ENCODE measurements around the gene RREB1. TPM values are rescaled to one million over a fixed set of nuclear protein-coding genes. Genes with fewer than 3 reads are reported as not detected.

The RREB1 gene
- total RNA-seq, 1 experiment from 2014 or later: 35.8 TPM

GRCh38 chr6:7200598-7201443 lies 93.1 kb downstream of the RREB1 start:
- Histone ChIP-seq H4K20me1 (ENCODE audit: control insufficient read depth, insufficient read depth, insufficient read length) (no peaks in the 10 kb centered on the region), H3K14ac (ENCODE audit: insufficient read depth, low read length) (no peak overlapping the region), H2AK5ac (ENCODE audit: insufficient read length, low read length) (no peak overlapping the region), H3T11ph (ENCODE audit: low read length) (no peak overlapping the region), H3K23me2 (ENCODE audit: insufficient read length, low read depth, low read length, poor library complexity, severe bottlenecking) (no peaks in the 10 kb centered on the region), H4K5ac (ENCODE audit: insufficient read length, low read depth, low read length) (no peak overlapping the region), H3K4ac (ENCODE audit: low read depth, low read length) (no peak overlapping the region), H3K56ac (ENCODE audit: insufficient read length, low read depth, low read length) (no peak overlapping the region), H3K4me2 (ENCODE audit: insufficient read depth, insufficient read length, low read length) (no peak overlapping the region), H4K8ac (replicated peaks; ENCODE audit: insufficient read length, low read depth, low read length) (no peak overlapping the region), H3K79me2 (ENCODE audit: insufficient read depth, low read length) (no peaks in the 10 kb centered on the region), H3K9me3 (ENCODE audit: control insufficient read depth, low read depth, low read length) (no peaks in the 10 kb centered on the region), H3K27ac (ENCODE audit: insufficient read length, low read depth, low read length) (no peak overlapping the region), H3K18ac (ENCODE audit: insufficient read length, low read depth, low read length) (no peak overlapping the region), H2BK5ac (ENCODE audit: insufficient read length, low read length) (no peak overlapping the region), H3K79me1 (ENCODE audit: insufficient read depth, low read depth, low read length, poor library complexity, severe bottlenecking) (no peaks in the 10 kb centered on the region), H4K91ac (ENCODE audit: insufficient read length, low read depth, low read length) (no peak overlapping the region), H2AFZ (ENCODE audit: low read length) (no peak overlapping the region), H2BK120ac (ENCODE audit: low read depth, low read length, poor library complexity, severe bottlenecking) (no peak overlapping the region), H2BK15ac (ENCODE audit: low read depth, low read length) (no peak overlapping the region), H3K4me1 (ENCODE audit: insufficient read depth, low read length) (no peaks in the 10 kb centered on the region), H3K9ac (ENCODE audit: extremely low read depth, insufficient read length, low read length) (no peak overlapping the region), H3K23ac (ENCODE audit: insufficient read length, low read depth, low read length) (no peak overlapping the region), H2BK12ac (ENCODE audit: insufficient read length, low read depth, low read length) (no peak overlapping the region), H3K27me3 (ENCODE audit: insufficient read depth, low read length) (no peaks in the 10 kb centered on the region), H2BK20ac (ENCODE audit: low read depth, low read length, poor library complexity, severe bottlenecking) (no peak overlapping the region)
- no peak for DNase-seq
- Mint-ChIP-seq H3K36me3 (ENCODE audit: insufficient read depth in 1 of 3, low read depth in 3 of 3) (peaks cover 4 to 13% (median 5%) of the 10 kb centered on the region in 3 experiments; a peak in 6 of 7 replicates), H3K4me3 (no peak overlapping the region), H3K9me3 (no peaks in the 10 kb centered on the region), H3K4me1 (peaks cover 13 to 14% of the 10 kb centered on the region in 2 experiments), H3K27ac (no peak overlapping the region), H3K27me3 (ENCODE audit: low read depth) (no peaks in the 10 kb centered on the region; the same call in 1 of the 2 replicates)
- no CpG with 5 or more reads among the region's 13 CpGs for WGBS (ENCODE audit: extremely low coverage, insufficient read length, low lambda C conversion rate)
- no peak for TF ChIP-seq CTCF (conservative IDR thresholded peaks at IDR 0.05)

Measured in H9 (cell line).